A549 (cell line): ENCODE results near the gene KDM3A. TPM values are rescaled to one million over a fixed set of nuclear protein-coding genes. Genes with fewer than 3 reads are reported as not detected.

Experiments used
- ATAC-seq, 2 experiments: fragments of 200-7000 bp in 1 of 2; fragments of >200 bp in 1 of 2; cut with Nextera tagmentation in 1 of 2; cut with Tn5 transposase in 1 of 2; 3 replicates each; pipeline versions ENCODE4 v1.8.0 to v1.9.1; 2018 to 2020; ENCODE audit warnings: mild to moderate bottlenecking in 1 of 2, moderate library complexity in 1 of 2
- CTCF ChIA-PET: fragments of 300-600 bp; sonication (Branson Sonifier 250); formaldehyde crosslinking; extraction: SDS; loops from one replicate; lab custom pipeline; 2021; ENCODE audit warnings: antibody characterized with exemption, inconsistent platforms; lab: Yijun Ruan, JAX
- POLR2A ChIA-PET: fragments of 350-600 bp; formaldehyde crosslinking; extraction: SDS; loops from one replicate; lab custom pipeline; 2021; ENCODE audit warnings: antibody characterized with exemption, inconsistent platforms; lab: Yijun Ruan, JAX
- DNase-seq, 2 experiments: peaks; one replicate each; pipeline versions ENCODE4 v3.0.0 to v3.0.0-alpha.2; 2011 to 2016; ENCODE audit warnings: low read depth in 1 of 2, low spot score in 1 of 2
- FAIRE-seq: peaks from 2 replicates; lab custom pipeline; 2011; peaks lifted over from hg19 to GRCh38; lab: Jason Lieb, UNC
- H3K27ac ChIP-seq, 2 experiments: fragments of >200 bp; sonication (Bioruptor Twin); formaldehyde crosslinking; 3 replicates each; pipeline ENCODE4 v1.5.1; 2016 to 2017
- H3K4me1 ChIP-seq: fragments of >200 bp; sonication (Bioruptor Twin); formaldehyde crosslinking; 3 replicates; pipeline ENCODE4 v1.6.1; 2016
- H3K4me2 ChIP-seq: fragments of >200 bp; sonication (Bioruptor Twin); formaldehyde crosslinking; 3 replicates; pipeline ENCODE4 v1.6.1; 2016
- H3K4me3 ChIP-seq: fragments of >200 bp; sonication (Bioruptor Twin); formaldehyde crosslinking; 3 replicates; pipeline ENCODE4 v1.5.1; 2016
- H3K9me3 ChIP-seq: fragments of >200 bp; sonication (Bioruptor Twin); formaldehyde crosslinking; 3 replicates; pipeline ENCODE4 v1.6.1; 2016
- CBX2 ChIP-seq: fragments of 200-600 bp; sonication (generic); IDR thresholded peaks from 2 replicates; pipeline ENCODE4 v1.6.1; 2016; ENCODE audit warnings: low read depth, mild to moderate bottlenecking, borderline replicate concordance
- CBX8 ChIP-seq: fragments of 200-600 bp; sonication (generic); IDR thresholded peaks from 2 replicates; pipeline ENCODE4 v1.6.1; 2016
- CHD4 ChIP-seq: fragments of 200-600 bp; sonication (generic); IDR thresholded peaks from 2 replicates; pipeline ENCODE4 v1.6.1; 2016; ENCODE audit warnings: antibody characterized with exemption, mild to moderate bottlenecking, borderline replicate concordance
- EHF ChIP-seq: fragments of 250-450 bp; sonication (Bioruptor Pico); IDR thresholded peaks from 2 replicates; pipeline ENCODE4 v1.5.0; 2020; ENCODE audit warnings: mild to moderate bottlenecking
- EHMT2 ChIP-seq: fragments of 200-600 bp; sonication (generic); IDR thresholded peaks from 2 replicates; pipeline ENCODE4 v1.6.1; 2016; ENCODE audit warnings: antibody characterized with exemption, low read depth, mild to moderate bottlenecking, moderate library complexity
- EP300 ChIP-seq, 2 experiments: fragments of >200 bp; sonication (Bioruptor Twin); formaldehyde crosslinking; IDR thresholded peaks; 2 replicates in 1 of 2; 3 replicates in 1 of 2; pipeline ENCODE4 v1.6.1; 2016 to 2017
- FOSL2 ChIP-seq, 2 experiments: fragments of 450-650 bp in 1 of 2; fragments of >200 bp in 1 of 2; sonication (Bioruptor Twin) in 1 of 2; formaldehyde crosslinking; IDR thresholded peaks; 2 replicates each; pipeline versions ENCODE4 v1.5.0 to v1.6.1; 2016 to 2020; ENCODE audit warnings: mild to moderate bottlenecking in 1 of 2, moderate library complexity in 1 of 2
- FOXS1 ChIP-seq: fragments of 250-450 bp; sonication (Bioruptor Pico); IDR thresholded peaks from 2 replicates; pipeline ENCODE4 v1.5.0; 2020; ENCODE audit warnings: mild to moderate bottlenecking, moderate library complexity
- GATA3 ChIP-seq: IDR thresholded peaks from 2 replicates; pipeline ENCODE4 v1.6.1; 2012; ENCODE audit warnings: borderline replicate concordance
- HDAC2 ChIP-seq: fragments of 200-600 bp; sonication (generic); IDR thresholded peaks from 2 replicates; pipeline ENCODE4 v1.6.1; 2016
- HOXA7 ChIP-seq: fragments of 250-450 bp; sonication (Bioruptor Pico); IDR thresholded peaks from 2 replicates; pipeline ENCODE4 v1.5.0; 2020; ENCODE audit warnings: mild to moderate bottlenecking, moderate library complexity
- JUN ChIP-seq, 2 experiments: fragments of >200 bp; sonication (Bioruptor Twin); formaldehyde crosslinking; IDR thresholded peaks; 2 replicates in 1 of 2; 3 replicates in 1 of 2; pipeline ENCODE4 v1.6.1; 2016 to 2017
- KDM1A ChIP-seq: fragments of 200-600 bp; sonication (generic); IDR thresholded peaks from 2 replicates; pipeline ENCODE4 v1.6.1; 2016; ENCODE audit warnings: low read depth, mild to moderate bottlenecking
- KDM5A ChIP-seq: fragments of 200-600 bp; sonication (generic); IDR thresholded peaks from 2 replicates; pipeline ENCODE4 v1.6.1; 2016; ENCODE audit warnings: antibody characterized with exemption, mild to moderate bottlenecking
- MYC ChIP-seq: IDR thresholded peaks from 2 replicates; pipeline ENCODE4 v1.6.1; 2012; ENCODE audit warnings: mild to moderate bottlenecking, inconsistent platforms, low read length, improper control_type of control experiment, borderline replicate concordance
- NFE2L2 ChIP-seq: fragments of 150-350 bp; conservative IDR thresholded peaks from 2 replicates; pipeline ENCODE4 v1.6.1; 2014; ENCODE audit warnings: low read length
- NR3C1 ChIP-seq: fragments of >200 bp; sonication (Bioruptor Twin); formaldehyde crosslinking; IDR thresholded peaks from 3 replicates; pipeline ENCODE4 v1.6.1; 2017
- PHF8 ChIP-seq: fragments of 200-600 bp; sonication (generic); IDR thresholded peaks from 2 replicates; pipeline ENCODE4 v1.6.1; 2016; ENCODE audit warnings: low read depth, mild to moderate bottlenecking, antibody characterized with exemption, moderate library complexity, borderline replicate concordance
- RAD21 ChIP-seq, 2 experiments: fragments of >200 bp in 1 of 2; sonication (Bioruptor Twin) in 1 of 2; formaldehyde crosslinking in 1 of 2; IDR thresholded peaks in 1 of 2; conservative IDR thresholded peaks in 1 of 2; 2 replicates in 1 of 2; 3 replicates in 1 of 2; pipeline ENCODE4 v1.6.1; 2012 to 2018; ENCODE audit warnings: inconsistent platforms in 1 of 2
- RARB ChIP-seq: fragments of 250-450 bp; sonication (Bioruptor Pico); IDR thresholded peaks from 2 replicates; pipeline ENCODE4 v1.8.0; 2021; ENCODE audit warnings: mild to moderate bottlenecking, moderate library complexity
- RNF2 ChIP-seq: fragments of 200-600 bp; sonication (generic); IDR thresholded peaks from 2 replicates; pipeline ENCODE4 v1.6.1; 2016; ENCODE audit warnings: low read depth, mild to moderate bottlenecking, antibody characterized with exemption, moderate library complexity, borderline replicate concordance
- SREBF2 ChIP-seq: fragments of 450-650 bp; IDR thresholded peaks from 2 replicates; pipeline ENCODE4 v1.6.1; 2014; ENCODE audit warnings: mild to moderate bottlenecking, moderate library complexity
- ZC3H11A ChIP-seq: fragments of 450-650 bp; IDR thresholded peaks from 2 replicates; pipeline ENCODE4 v1.6.1; 2014; ENCODE audit warnings: antibody characterized with exemption, mild to moderate bottlenecking
- ZSCAN20 ChIP-seq: fragments of 250-450 bp; sonication (Bioruptor Pico); IDR thresholded peaks from 2 replicates; pipeline ENCODE4 v1.8.0; 2022; ENCODE audit warnings: mild to moderate bottlenecking, moderate library complexity
- WGBS: methylation state at CpG from one replicate; pipeline ENCODE4 v1.1.6; 2017; ENCODE audit errors: missing lambda C conversion rate; 5-methylcytosine and 5-hydroxymethylcytosine counted together
- polyA plus RNA-seq, 4 experiments: library from polyadenylated mRNA; depleted of rRNA in 3 of 4; stranded (reverse); fragments of >200 nt; fragmentation: RNase III in 1 of 4; extraction: RNeasy Plus Mini Kit Qiagen cat#74134 plus additional on column Dnase treatment in 1 of 4; gene quantifications; 2 replicates in 3 of 4; 3 replicates in 1 of 4; pipeline ENCODE4 v1.2.3, GENCODE V29; 2011 to 2017
- TF ChIP-seq, protein P1 (sequence below): IDR thresholded peaks from 2 replicates; pipeline ENCODE4 v1.6.1; 2012
- TF ChIP-seq, protein P2 (sequence below): fragments of 250-450 bp; sonication (Bioruptor Pico); IDR thresholded peaks from 2 replicates; pipeline ENCODE4 v1.5.0; 2021; ENCODE audit warnings: mild to moderate bottlenecking, moderate library complexity, borderline replicate concordance
- TF ChIP-seq, protein P3 (sequence below): fragments of >200 bp; sonication (Bioruptor Twin); formaldehyde crosslinking; IDR thresholded peaks from 2 replicates; pipeline ENCODE4 v1.6.1; 2016
- TF ChIP-seq, protein P4 (sequence below): fragments of 450-650 bp; IDR thresholded peaks from 2 replicates; pipeline ENCODE4 v1.6.1; 2014; ENCODE audit warnings: antibody characterized with exemption

KDM3A gene
- polyA plus RNA-seq, 2 of the 4 experiments (the other 2 are of a cell fraction) = 21.2 to 57.0 TPM

DNA sequence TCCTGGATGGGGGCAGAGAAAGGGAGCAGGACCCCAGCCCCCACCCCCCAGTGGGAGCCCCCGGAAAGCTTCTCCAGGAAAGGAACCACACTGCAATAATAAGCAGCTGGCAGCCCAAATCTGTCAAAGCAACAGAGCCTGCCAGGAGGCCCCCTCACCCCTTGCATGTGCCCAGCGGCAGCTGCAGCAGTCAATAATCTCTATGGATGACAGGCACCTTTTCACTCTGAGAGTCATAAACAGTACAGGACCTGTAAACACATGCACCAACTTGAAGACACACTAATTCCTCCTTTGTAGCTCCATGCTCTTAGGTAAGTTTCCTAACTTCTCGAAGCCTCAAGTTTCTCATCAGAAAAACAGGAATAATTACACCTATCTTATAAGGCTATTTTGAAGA lies 26.2 kb upstream of the KDM3A start:
- peaks cover 6% of the 10 kb centered on the region; the same call in 1 of the 3 replicates for H3K9me3 ChIP-seq
- CTCF ChIA-PET = interaction anchor here (0.6 to 1.8 kb wide), 4 partner anchors 9 to 41 kb away, joined by 3 to 4 read pairs (median 3); no protein-coding TSS in a partner anchor
- H3K4me3 ChIP-seq = no peak overlapping the region
- FAIRE-seq (no peak), DNase-seq (no peak), ATAC-seq (no peak)
- H3K27ac ChIP-seq = no peak overlapping the region
- no peak overlapping the region for H3K4me2 ChIP-seq
- POLR2A ChIA-PET = interaction anchor here (2.5 kb wide), 1 partner anchor 26 kb away, joined by 9 read pairs; the partner anchor contains the start of gene KDM3A
- TF ChIP-seq EHF (CRISPR knock-in tag) (no peak), CHD4 (no peak), JUN (IDR thresholded peaks at IDR 0.05) (no peak), KDM5A (no peak), NFE2L2 (no peak)
- TF ChIP-seq, protein P1, sequence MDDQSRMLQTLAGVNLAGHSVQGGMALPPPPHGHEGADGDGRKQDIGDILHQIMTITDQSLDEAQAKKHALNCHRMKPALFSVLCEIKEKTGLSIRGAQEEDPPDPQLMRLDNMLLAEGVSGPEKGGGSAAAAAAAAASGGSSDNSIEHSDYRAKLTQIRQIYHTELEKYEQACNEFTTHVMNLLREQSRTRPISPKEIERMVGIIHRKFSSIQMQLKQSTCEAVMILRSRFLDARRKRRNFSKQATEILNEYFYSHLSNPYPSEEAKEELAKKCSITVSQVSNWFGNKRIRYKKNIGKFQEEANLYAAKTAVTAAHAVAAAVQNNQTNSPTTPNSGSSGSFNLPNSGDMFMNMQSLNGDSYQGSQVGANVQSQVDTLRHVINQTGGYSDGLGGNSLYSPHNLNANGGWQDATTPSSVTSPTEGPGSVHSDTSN = no peak
- H3K4me1 ChIP-seq = no peaks in the 10 kb centered on the region
- 53% methylated on average over 3 of the region's 3 CpGs for WGBS

DNA sequence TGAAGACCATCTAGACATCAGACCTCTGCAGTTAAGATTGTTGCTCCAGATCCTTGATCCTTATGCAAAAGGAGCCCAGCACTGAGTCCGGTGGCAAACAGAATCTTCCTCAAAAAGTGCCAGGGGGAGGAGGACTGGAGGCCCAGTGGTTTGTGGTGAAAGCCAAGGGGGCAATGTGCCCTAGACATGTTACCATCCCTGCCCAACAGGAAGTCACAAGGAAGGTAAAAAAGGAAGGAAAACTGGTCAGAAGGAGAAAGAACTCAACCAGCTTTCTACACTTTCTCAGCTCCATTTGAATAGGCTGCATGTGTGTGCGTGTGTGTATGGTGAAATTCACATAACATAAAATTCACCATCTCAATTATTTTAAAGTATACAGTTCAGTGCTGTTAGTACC lies 25.0 kb upstream of the KDM3A start:
- POLR2A ChIA-PET = interaction anchor here (2.5 kb wide), 1 partner anchor 25 kb away, joined by 9 read pairs; the partner anchor contains the start of gene KDM3A
- ATAC-seq = no peak
- no peak for TF ChIP-seq HDAC2
- no peak for TF ChIP-seq RNF2
- TF ChIP-seq FOSL2 (IDR thresholded peaks at IDR 0.05) = no peak
- no peak for TF ChIP-seq FOSL2 (CRISPR knock-in tag; IDR thresholded peaks at IDR 0.05)
- TF ChIP-seq, protein P1 = no peak
- no peak for TF ChIP-seq RAD21 (conservative IDR thresholded peaks at IDR 0.05 in 1 of 2, IDR thresholded peaks at IDR 0.05 in 1 of 2)
- no peak for TF ChIP-seq EP300 (IDR thresholded peaks at IDR 0.05)
- TF ChIP-seq CBX8 = no peak
- no peak for TF ChIP-seq EHF (CRISPR knock-in tag)
- no peak for TF ChIP-seq MYC
- no peak for TF ChIP-seq SREBF2
- no peak for TF ChIP-seq PHF8
- TF ChIP-seq KDM1A = no peak
- no peak for TF ChIP-seq NFE2L2

DNA sequence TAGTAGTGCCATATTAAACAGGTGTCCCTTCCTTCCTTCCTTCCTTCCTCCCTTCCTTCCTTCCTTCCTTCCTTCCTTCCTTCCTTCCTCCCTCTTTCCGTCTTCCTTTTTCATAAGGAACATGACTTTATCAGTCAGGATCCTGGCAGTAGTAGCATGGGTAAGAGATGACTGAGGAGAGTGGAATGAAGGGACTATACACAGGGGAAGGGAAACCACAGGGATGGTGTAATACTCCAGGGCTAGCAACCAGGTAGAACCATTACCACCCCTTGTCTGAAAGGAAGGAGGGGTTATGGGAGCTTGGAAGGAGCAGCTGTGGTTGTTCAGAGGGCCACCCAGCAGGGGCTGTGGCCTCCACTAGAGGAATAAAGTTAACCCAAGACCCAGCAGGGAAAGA lies 23.2 kb upstream of the KDM3A start:
- peak in 1 of 2 experiments; percentile 50; a peak in 3 of 6 replicates for ATAC-seq
- POLR2A ChIA-PET = interaction anchor here (1.6 kb wide), 1 partner anchor 23 kb away, joined by 6 read pairs; the partner anchor contains the start of gene KDM3A
- no peak for FAIRE-seq
- H3K4me3 ChIP-seq = no peak overlapping the region
- CTCF ChIA-PET = no interaction called here
- no peak overlapping the region for H3K4me2 ChIP-seq
- no peak overlapping the region for H3K27ac ChIP-seq
- no peaks in the 10 kb centered on the region for H3K4me1 ChIP-seq
- WGBS = 57% methylated on average over 1 of the region's 1 CpG
- H3K9me3 ChIP-seq = peaks cover 6% of the 10 kb centered on the region; the same call in 2 of the 3 replicates
- DNase-seq = no peak
- TF ChIP-seq EHMT2 (no peak), HOXA7 (CRISPR knock-in tag) (no peak), RARB (CRISPR knock-in tag) (no peak), PHF8 (no peak), RNF2 (no peak), NR3C1 (no peak), ZC3H11A (no peak), SREBF2 (no peak), ZSCAN20 (CRISPR knock-in tag) (no peak), MYC (no peak), GATA3 (no peak), FOXS1 (CRISPR knock-in tag) (no peak), CBX2 (no peak)
- TF ChIP-seq, protein P2, sequence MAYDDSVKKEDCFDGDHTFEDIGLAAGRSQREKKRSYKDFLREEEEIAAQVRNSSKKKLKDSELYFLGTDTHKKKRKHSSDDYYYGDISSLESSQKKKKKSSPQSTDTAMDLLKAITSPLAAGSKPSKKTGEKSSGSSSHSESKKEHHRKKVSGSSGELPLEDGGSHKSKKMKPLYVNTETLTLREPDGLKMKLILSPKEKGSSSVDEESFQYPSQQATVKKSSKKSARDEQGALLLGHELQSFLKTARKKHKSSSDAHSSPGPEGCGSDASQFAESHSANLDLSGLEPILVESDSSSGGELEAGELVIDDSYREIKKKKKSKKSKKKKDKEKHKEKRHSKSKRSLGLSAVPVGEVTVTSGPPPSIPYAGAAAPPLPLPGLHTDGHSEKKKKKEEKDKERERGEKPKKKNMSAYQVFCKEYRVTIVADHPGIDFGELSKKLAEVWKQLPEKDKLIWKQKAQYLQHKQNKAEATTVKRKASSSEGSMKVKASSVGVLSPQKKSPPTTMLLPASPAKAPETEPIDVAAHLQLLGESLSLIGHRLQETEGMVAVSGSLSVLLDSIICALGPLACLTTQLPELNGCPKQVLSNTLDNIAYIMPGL (CRISPR knock-in tag) = no peak
- TF ChIP-seq, protein P3, sequence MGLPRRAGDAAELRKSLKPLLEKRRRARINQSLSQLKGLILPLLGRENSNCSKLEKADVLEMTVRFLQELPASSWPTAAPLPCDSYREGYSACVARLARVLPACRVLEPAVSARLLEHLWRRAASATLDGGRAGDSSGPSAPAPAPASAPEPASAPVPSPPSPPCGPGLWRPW = no peak
- TF ChIP-seq, protein P4, sequence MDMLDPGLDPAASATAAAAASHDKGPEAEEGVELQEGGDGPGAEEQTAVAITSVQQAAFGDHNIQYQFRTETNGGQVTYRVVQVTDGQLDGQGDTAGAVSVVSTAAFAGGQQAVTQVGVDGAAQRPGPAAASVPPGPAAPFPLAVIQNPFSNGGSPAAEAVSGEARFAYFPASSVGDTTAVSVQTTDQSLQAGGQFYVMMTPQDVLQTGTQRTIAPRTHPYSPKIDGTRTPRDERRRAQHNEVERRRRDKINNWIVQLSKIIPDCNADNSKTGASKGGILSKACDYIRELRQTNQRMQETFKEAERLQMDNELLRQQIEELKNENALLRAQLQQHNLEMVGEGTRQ = no peak

More for the DNA sequence above, 25.0 kb upstream of the KDM3A start:
- 58% methylated on average over 2 of the region's 2 CpGs for WGBS
- Histone ChIP-seq H3K4me3 (no peak overlapping the region), H3K4me2 (no peak overlapping the region), H3K4me1 (no peaks in the 10 kb centered on the region), H3K9me3 (no peaks in the 10 kb centered on the region), H3K27ac (no peak overlapping the region)
- CTCF ChIA-PET = no interaction called here
- FAIRE-seq (no peak), DNase-seq (no peak)
